Neutrophil (primary cell): ENCODE measurements around the gene PDF.

Experiments used
- H3K27ac ChIP-seq: fragments of 200-600 bp; sonication (generic); 2 replicates; pipeline ENCODE4 v1.5.1; 2016; ENCODE audit warnings: mild to moderate bottlenecking, moderate library complexity
- H3K27me3 ChIP-seq: fragments of 200-600 bp; sonication (generic); 2 replicates; pipeline ENCODE4 v1.6.0; 2016; ENCODE audit warnings: mild to moderate bottlenecking
- H3K36me3 ChIP-seq: fragments of 200-600 bp; sonication (generic); 2 replicates; pipeline ENCODE4 v1.5.1; 2017
- H3K4me1 ChIP-seq, 2 experiments: fragments of 200-600 bp in 1 of 2; sonication (generic) in 1 of 2; 1 replicate in 1 of 2; 2 replicates in 1 of 2; pipeline versions ENCODE4 v1.5.1 to v1.6.1; 2013 to 2016; ENCODE audit warnings: low read depth in 1 of 2, low read length in 1 of 2, mild to moderate bottlenecking in 1 of 2, moderate library complexity in 1 of 2; ENCODE audit not compliant: control insufficient read depth in 1 of 2, insufficient read depth in 1 of 2
- H3K4me3 ChIP-seq, 2 experiments: fragments of 200-600 bp in 1 of 2; sonication (generic) in 1 of 2; 1 replicate in 1 of 2; 2 replicates in 1 of 2; pipeline ENCODE4 v1.5.1; 2013 to 2016; ENCODE audit warnings: low read depth in 1 of 2, low read length in 1 of 2, mild to moderate bottlenecking in 1 of 2, moderate library complexity in 1 of 2
- H3K9me3 ChIP-seq: fragments of 200-600 bp; sonication (generic); 2 replicates; pipeline ENCODE4 v1.5.1; 2016
- CTCF ChIP-seq: fragments of 200-600 bp; sonication (generic); IDR thresholded peaks from 2 replicates; pipeline ENCODE4 v1.5.1; 2016; ENCODE audit warnings: antibody characterized with exemption

The PDF gene

GRCh38 chr16:69338557-69339288 lies 8.3 kb upstream of the PDF start:
- no peak for TF ChIP-seq CTCF
- peaks cover 35% of the 10 kb centered on the region for H3K36me3 ChIP-seq
- H3K4me3 ChIP-seq: peak overlapping the region; percentile 87 to 99
- peaks cover 19 to 21% of the 10 kb centered on the region in 2 experiments for H3K4me1 ChIP-seq
- H3K27me3 ChIP-seq: no peaks in the 10 kb centered on the region
- peak overlapping the region; percentile 91 for H3K27ac ChIP-seq
- no peaks in the 10 kb centered on the region for H3K9me3 ChIP-seq

- no peak overlapping the region for H3K4me3 ChIP-seq
- no peaks in the 10 kb centered on the region for H3K27me3 ChIP-seq
- no peak for TF ChIP-seq CTCF
- peaks cover 19 to 24% of the 10 kb centered on the region in 2 experiments for H3K4me1 ChIP-seq
- peaks cover 45% of the 10 kb centered on the region for H3K36me3 ChIP-seq
- H3K9me3 ChIP-seq: no peaks in the 10 kb centered on the region
- no peak overlapping the region for H3K27ac ChIP-seq
Observed at GRCh38 chr16:69334696-69335095, 4.3 kb upstream of the PDF start.

- TF ChIP-seq CTCF: no peak
- H3K4me3 ChIP-seq: peak overlapping the region; percentile 83 to 96
- H3K9me3 ChIP-seq: no peaks in the 10 kb centered on the region
- H3K4me1 ChIP-seq: peaks cover 19 to 22% of the 10 kb centered on the region in 2 experiments
- H3K27ac ChIP-seq: peak overlapping the region; percentile 88
- H3K27me3 ChIP-seq: no peaks in the 10 kb centered on the region
- H3K36me3 ChIP-seq: peaks cover 53% of the 10 kb centered on the region
Observed at GRCh38 chr16:69329369-69330285, 761 bp downstream of the PDF start.

GRCh38 chr16:69328854-69329316 lies 1.5 kb downstream of the PDF start:
- no peak for TF ChIP-seq CTCF

GRCh38 chr16:69327585-69328310 lies 2.6 kb downstream of the PDF start:
- peaks cover 56% of the 10 kb centered on the region for H3K36me3 ChIP-seq

More at GRCh38 chr16:69328854-69329316, 1.5 kb downstream of the PDF start:
- Histone ChIP-seq H3K36me3 (peaks cover 53% of the 10 kb centered on the region), H3K9me3 (no peaks in the 10 kb centered on the region), H3K4me3 (no peak overlapping the region), H3K4me1 (peaks cover 19 to 22% of the 10 kb centered on the region in 2 experiments), H3K27me3 (no peaks in the 10 kb centered on the region), H3K27ac (no peak overlapping the region)

More at GRCh38 chr16:69327585-69328310, 2.6 kb downstream of the PDF start:
- peaks cover 19 to 22% of the 10 kb centered on the region in 2 experiments for H3K4me1 ChIP-seq
- no peaks in the 10 kb centered on the region for H3K9me3 ChIP-seq
- H3K27ac ChIP-seq: no peak overlapping the region
- H3K4me3 ChIP-seq: no peak overlapping the region
- TF ChIP-seq CTCF: no peak
- no peaks in the 10 kb centered on the region for H3K27me3 ChIP-seq
